D721Med (cell line): ENCODE results near the gene CACNG5.

Experiments
- DNase-seq: peaks from one replicate; pipeline ENCODE4 v3.0.0; 2011; ENCODE audit warnings: low spot score; ENCODE audit not compliant: insufficient read length
- FAIRE-seq: peaks from 2 replicates; lab custom pipeline; 2011; peaks lifted over from hg19 to GRCh38; lab: Jason Lieb, UNC
- CTCF ChIP-seq: IDR thresholded peaks from 2 replicates; pipeline ENCODE4 v1.5.1; 2012; ENCODE audit warnings: mild to moderate bottlenecking, control low read depth; ENCODE audit not compliant: insufficient read depth; ENCODE audit errors: missing control alignments

CACNG5 gene

DNA sequence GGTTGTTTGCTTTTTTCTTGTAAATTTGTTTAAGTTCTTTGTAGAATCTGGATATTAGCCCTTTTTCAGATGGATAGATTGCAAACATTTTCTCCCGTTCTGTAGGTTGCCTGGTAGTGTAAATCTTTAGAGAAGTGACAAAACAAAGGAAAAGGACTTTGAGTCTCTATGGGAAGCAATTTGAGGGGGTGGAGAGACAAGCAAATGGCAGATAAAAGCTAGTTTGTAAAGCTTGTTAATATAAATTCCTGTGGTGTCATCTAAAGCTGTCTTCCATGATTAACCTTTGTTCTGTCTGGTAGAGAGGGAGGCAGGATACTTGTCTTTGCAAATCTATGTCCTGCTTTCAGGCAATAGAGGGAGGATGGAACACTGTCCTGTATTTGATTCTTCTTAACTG is 89.0 kb downstream of the CACNG5 start:
- no peak for FAIRE-seq
- TF ChIP-seq CTCF, result no peak
- DNase-seq, result no peak

- FAIRE-seq (no peak), DNase-seq (no peak)
- no peak for TF ChIP-seq CTCF
Measured at GRCh38 chr17:66925811-66926500, 91.0 kb downstream of the CACNG5 start.

DNA sequence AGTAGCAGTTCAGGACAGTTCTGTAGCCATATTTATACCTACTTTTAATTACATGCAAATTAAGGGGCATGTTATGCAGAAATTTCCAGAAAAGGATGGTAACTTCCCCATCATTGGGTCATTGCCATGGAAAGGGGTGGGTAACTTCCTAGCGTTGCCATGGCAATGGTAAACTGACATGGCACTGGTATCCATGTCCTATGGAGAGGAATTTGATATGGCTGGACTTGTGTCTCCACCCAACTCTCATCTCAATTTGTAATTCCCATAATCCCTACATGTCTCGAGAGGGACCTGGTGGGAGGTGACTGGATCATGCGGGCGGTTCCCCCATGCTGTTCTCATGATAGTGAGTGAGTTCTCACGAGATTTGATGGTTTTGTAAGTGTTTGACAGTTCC is 94.0 kb downstream of the CACNG5 start:
- FAIRE-seq, result no peak
- no peak for TF ChIP-seq CTCF
- no peak for DNase-seq

- no peak for FAIRE-seq
- TF ChIP-seq CTCF, result no peak
- no peak for DNase-seq
Measured at GRCh38 chr17:66929591-66929990, 94.7 kb downstream of the CACNG5 start.

DNA sequence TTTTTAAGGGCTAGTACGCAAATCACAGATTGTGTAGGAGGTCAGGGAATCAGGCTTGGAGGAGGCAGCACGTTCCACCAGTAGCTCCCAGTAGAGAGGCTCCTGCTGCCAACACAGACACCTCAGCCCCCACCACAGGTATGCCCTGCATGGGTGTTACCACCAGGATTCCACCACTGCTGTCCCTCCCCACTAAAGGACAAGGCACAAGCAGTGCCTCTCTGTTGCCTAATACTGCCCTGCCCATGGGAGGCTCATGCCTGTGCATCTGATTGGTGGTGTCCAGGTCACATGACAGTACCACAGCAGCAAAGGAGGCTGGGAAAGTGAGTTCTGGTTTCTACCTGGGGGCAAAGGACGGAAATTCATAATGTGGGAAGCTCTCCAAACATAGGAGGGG is 96.0 kb downstream of the CACNG5 start:
- DNase-seq, result no peak

DNA sequence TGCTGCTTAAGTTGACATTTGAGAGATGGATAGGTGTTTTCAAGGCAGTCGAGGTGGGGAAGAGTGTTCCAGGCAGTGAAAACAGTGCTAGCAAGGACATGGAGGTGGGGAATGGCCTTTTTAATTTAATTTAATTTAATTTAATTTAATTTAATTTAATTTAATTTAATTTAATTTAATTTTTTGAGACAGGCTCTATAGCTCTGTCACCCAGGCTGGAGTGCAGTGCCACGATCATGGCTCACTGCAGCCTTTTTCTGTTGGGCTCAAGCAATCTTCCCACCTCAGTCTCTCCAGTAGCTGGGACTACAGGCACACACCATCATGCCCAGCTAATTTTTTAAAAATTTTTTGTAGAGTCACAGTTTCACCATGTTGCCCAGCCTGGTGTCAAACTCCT is 97.4 kb downstream of the CACNG5 start:
- no peak for DNase-seq
- no peak for FAIRE-seq
- TF ChIP-seq CTCF, result no peak

More for the DNA sequence above, 96.0 kb downstream of the CACNG5 start:
- no peak for TF ChIP-seq CTCF
- FAIRE-seq, result no peak

- no peak for DNase-seq
- TF ChIP-seq CTCF, result no peak
- FAIRE-seq, result no peak
Measured at GRCh38 chr17:66934040-66934439, 99.1 kb downstream of the CACNG5 start.
